ENCODE data around the gene PFDN1. TPM values are rescaled to one million over a fixed set of nuclear protein-coding genes. Genes with fewer than 3 reads are reported as not detected.

Gene PFDN1
- total and polyA plus RNA-seq, 10 donors, result 38.0 to 82.1 (median 61.6) TPM

DNA sequence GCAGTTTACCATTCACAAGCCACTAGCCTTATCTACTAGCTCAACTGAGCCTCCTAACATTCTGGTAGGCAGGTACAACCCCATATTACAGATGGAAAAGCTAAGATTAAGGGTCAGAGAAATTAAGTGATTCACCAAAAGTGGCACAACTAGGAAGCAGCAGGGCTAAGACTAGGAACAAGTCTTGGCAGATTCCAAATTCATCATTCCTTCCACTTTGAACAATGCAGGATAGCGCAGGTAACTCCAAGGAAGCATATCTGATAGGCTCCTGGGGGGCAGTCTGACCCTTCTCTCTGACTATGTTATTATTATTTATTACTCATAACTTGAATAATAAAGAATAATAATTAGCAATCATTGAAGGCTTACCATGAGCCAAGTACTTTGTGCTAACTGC lies 35.0 kb upstream of the PFDN1 start:
- Histone ChIP-seq H3K27me3 (replicated peaks in 1 of 7) (no peaks in the 10 kb centered on the region), H3K27ac (peak overlapping the region in 3 of 8 donors; percentile 21 to 45 (median 33)), H3K9me3 (no peaks in the 10 kb centered on the region), H3K4me1 (peaks cover 14 to 52% (median 32%) of the 10 kb centered on the region in 6 donors), H3K36me3 (peaks cover 0 to 29% (median 3%) of the 10 kb centered on the region in 6 donors), H3K4me3 (no peak overlapping the region)
- DNase-seq, result no peak
- 96 to 100% (median 100%) methylated on average over 1 of the region's 1 CpG for WGBS, 5 donors
- TF ChIP-seq POLR2AphosphoS5 (IDR thresholded peaks at IDR 0.05) (no peak), POLR2A (IDR thresholded peaks at IDR 0.05) (no peak)
- TF ChIP-seq, protein P1, sequence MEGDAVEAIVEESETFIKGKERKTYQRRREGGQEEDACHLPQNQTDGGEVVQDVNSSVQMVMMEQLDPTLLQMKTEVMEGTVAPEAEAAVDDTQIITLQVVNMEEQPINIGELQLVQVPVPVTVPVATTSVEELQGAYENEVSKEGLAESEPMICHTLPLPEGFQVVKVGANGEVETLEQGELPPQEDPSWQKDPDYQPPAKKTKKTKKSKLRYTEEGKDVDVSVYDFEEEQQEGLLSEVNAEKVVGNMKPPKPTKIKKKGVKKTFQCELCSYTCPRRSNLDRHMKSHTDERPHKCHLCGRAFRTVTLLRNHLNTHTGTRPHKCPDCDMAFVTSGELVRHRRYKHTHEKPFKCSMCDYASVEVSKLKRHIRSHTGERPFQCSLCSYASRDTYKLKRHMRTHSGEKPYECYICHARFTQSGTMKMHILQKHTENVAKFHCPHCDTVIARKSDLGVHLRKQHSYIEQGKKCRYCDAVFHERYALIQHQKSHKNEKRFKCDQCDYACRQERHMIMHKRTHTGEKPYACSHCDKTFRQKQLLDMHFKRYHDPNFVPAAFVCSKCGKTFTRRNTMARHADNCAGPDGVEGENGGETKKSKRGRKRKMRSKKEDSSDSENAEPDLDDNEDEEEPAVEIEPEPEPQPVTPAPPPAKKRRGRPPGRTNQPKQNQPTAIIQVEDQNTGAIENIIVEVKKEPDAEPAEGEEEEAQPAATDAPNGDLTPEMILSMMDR (IDR thresholded peaks at IDR 0.05 in 8 of 11, conservative IDR thresholded peaks at IDR 0.05 in 3 of 11), result no peak
- intact Hi-C loops (cut with DNase I; ENCODE audit: low total_unique reads), result no loop called here

DNA sequence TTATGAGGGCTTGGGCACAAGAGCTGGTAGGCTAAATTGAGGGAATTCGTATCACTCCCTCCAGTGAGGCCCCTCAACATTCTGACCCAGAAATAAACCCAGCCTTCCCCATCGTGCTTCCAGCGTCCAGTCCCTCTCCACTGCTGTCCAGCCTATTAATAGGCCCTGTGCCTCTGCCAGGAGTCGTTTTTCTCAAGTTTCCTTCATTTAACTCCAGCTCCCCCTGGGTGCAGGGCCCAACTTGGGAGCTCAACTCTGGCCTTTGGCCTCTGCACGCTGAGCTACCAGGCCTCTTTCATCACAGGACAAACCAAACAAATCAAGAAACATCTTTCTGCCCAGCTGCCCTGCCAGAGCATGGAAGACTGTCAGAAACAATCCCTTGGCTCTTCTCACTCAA lies 33.5 kb upstream of the PFDN1 start:
- DNase-seq, result peak; percentile 50
- Histone ChIP-seq H3K9me3 (no peaks in the 10 kb centered on the region), H3K36me3 (peaks cover 0 to 34% (median 3%) of the 10 kb centered on the region in 6 donors), H3K4me1 (peaks cover under 1 to 37% (median 17%) of the 10 kb centered on the region in 6 donors), H3K27ac (peak overlapping the region in 6 of 8 donors; percentile 26 to 64 (median 57)), H3K4me3 (no peak overlapping the region), H3K27me3 (replicated peaks in 1 of 7) (no peaks in the 10 kb centered on the region)
- TF ChIP-seq, protein P1 (IDR thresholded peaks at IDR 0.05 in 8 of 11, conservative IDR thresholded peaks at IDR 0.05 in 3 of 11), result no peak
- TF ChIP-seq POLR2A (IDR thresholded peaks at IDR 0.05), result no peak
- peak in 2 of 3 donors; percentile 52 to 63 for TF ChIP-seq POLR2AphosphoS5 (IDR thresholded peaks at IDR 0.05)
- WGBS, 5 donors, result 65 to 82% (median 75%) methylated on average over 5 of the region's 5 CpGs
- intact Hi-C loops (cut with DNase I; ENCODE audit: low total_unique reads), result no loop called here

DNA sequence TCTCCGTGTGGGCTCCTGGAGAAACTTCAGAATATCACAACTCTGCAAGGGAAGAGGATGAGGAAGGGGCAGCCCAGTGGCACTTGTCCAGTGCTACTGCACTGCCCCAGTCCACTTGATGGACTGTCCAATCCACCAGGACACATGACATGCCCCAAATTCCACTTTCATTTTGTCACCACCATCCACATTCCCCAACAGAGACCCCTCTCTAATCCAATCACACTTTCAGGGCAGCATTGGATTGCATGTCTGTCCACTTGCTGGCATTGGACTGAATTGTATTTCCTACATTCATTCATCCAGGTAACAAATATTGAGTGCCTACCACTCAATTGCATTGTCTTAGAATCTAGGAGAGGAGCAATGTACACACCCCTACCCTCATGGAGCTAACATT lies 28.7 kb upstream of the PFDN1 start:
- H3K4me3 ChIP-seq, result no peak overlapping the region
- H3K27ac ChIP-seq, result no peak overlapping the region
- peaks cover 0 to 38% (median 13%) of the 10 kb centered on the region in 6 donors for H3K4me1 ChIP-seq
- no peaks in the 10 kb centered on the region for H3K27me3 ChIP-seq (replicated peaks in 1 of 7)
- H3K9me3 ChIP-seq, result no peaks in the 10 kb centered on the region
- 85 to 100% (median 95%) methylated on average over 1 of the region's 1 CpG for WGBS, 5 donors
- DNase-seq, result no peak
- intact Hi-C loops (cut with DNase I; ENCODE audit: low total_unique reads), result no loop called here
- H3K36me3 ChIP-seq, result peaks cover 0 to 34% (median 3%) of the 10 kb centered on the region in 6 donors
- TF ChIP-seq, protein P1 (IDR thresholded peaks at IDR 0.05 in 8 of 11, conservative IDR thresholded peaks at IDR 0.05 in 3 of 11), result no peak
- no peak for TF ChIP-seq POLR2A (IDR thresholded peaks at IDR 0.05)
- no peak for TF ChIP-seq POLR2AphosphoS5 (IDR thresholded peaks at IDR 0.05)

GRCh38 chr5:140329739-140330481 lies 27.0 kb upstream of the PFDN1 start:
- TF ChIP-seq, protein P1 (IDR thresholded peaks at IDR 0.05 in 8 of 11, conservative IDR thresholded peaks at IDR 0.05 in 3 of 11), result no peak
- TF ChIP-seq POLR2AphosphoS5 (IDR thresholded peaks at IDR 0.05) (no peak), POLR2A (IDR thresholded peaks at IDR 0.05) (no peak)
- H3K9me3 ChIP-seq, result no peaks in the 10 kb centered on the region
- no peaks in the 10 kb centered on the region for H3K27me3 ChIP-seq (replicated peaks in 1 of 7)
- peaks cover 0 to 30% (median 11%) of the 10 kb centered on the region in 6 donors for H3K4me1 ChIP-seq
- no peak for DNase-seq
- peaks cover 0 to 29% (median 3%) of the 10 kb centered on the region in 6 donors for H3K36me3 ChIP-seq
- intact Hi-C loops (cut with DNase I; ENCODE audit: low total_unique reads), result no loop called here
- 74 to 85% (median 77%) methylated on average over 5 of the region's 5 CpGs for WGBS, 5 donors
- peak overlapping the region in 1 of 8 donors; percentile 27 for H3K27ac ChIP-seq
- no peak overlapping the region for H3K4me3 ChIP-seq

Data from spleen (tissue), 11 donors.